GM21447 (cell line): ENCODE measurements around the gene DAGLA.
"Not testable (repeated sequence)": the region's sequence is repeated elsewhere in the genome, so short reads cannot be mapped to it uniquely, and the experiment has no call there.

ENCODE experiments used
- ATAC-seq: cut with Tn5 transposase; IDR thresholded peaks from one replicate; pipeline ENCODE4 v1.9.1; 2021; ENCODE audit not compliant: unreplicated experiment

The DAGLA gene, protein sequence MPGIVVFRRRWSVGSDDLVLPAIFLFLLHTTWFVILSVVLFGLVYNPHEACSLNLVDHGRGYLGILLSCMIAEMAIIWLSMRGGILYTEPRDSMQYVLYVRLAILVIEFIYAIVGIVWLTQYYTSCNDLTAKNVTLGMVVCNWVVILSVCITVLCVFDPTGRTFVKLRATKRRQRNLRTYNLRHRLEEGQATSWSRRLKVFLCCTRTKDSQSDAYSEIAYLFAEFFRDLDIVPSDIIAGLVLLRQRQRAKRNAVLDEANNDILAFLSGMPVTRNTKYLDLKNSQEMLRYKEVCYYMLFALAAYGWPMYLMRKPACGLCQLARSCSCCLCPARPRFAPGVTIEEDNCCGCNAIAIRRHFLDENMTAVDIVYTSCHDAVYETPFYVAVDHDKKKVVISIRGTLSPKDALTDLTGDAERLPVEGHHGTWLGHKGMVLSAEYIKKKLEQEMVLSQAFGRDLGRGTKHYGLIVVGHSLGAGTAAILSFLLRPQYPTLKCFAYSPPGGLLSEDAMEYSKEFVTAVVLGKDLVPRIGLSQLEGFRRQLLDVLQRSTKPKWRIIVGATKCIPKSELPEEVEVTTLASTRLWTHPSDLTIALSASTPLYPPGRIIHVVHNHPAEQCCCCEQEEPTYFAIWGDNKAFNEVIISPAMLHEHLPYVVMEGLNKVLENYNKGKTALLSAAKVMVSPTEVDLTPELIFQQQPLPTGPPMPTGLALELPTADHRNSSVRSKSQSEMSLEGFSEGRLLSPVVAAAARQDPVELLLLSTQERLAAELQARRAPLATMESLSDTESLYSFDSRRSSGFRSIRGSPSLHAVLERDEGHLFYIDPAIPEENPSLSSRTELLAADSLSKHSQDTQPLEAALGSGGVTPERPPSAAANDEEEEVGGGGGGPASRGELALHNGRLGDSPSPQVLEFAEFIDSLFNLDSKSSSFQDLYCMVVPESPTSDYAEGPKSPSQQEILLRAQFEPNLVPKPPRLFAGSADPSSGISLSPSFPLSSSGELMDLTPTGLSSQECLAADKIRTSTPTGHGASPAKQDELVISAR

DNA sequence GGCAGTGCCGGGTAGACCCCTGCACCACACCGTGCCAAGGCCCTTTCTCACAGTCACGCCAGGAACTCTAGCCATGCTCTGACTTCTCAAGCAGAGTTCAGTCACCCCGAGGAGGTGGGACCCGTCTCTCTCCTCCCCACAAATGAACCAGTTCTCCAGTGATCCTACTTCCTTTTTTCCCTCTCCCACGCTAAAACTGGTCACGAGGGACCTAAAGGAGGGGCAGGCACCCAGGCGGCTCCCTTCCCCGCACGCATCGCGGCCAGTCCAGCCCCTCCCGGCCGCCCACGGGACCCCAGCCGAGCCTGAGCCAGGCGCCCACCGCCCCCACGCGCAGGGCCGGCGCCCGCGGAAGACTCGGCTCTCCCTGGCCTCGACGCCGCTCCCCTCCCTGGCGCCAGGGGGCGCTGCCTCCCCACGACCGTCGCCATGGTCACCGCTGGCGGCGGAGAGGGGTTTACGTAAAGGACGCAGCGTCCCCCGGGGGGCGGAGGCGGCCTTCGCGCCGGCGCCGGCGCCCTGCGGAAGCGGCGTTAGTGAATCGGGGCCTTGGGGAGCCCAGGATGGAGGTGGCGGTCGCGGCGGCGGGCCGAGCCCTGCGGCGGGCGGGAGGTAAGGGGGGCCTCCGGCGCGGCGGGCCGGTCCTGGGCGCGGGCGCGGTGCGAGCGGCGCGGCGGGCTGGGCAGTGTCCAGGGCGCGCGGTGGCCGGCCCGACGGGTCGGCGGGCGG, at the start of gene DAGLA:
Gene DAGLA, plus strand, starts transcription at position 499 of the 729 bp plus-strand sequence. CDS start 39,765 bp downstream, outside the sequence.
- no peak for ATAC-seq

DNA sequence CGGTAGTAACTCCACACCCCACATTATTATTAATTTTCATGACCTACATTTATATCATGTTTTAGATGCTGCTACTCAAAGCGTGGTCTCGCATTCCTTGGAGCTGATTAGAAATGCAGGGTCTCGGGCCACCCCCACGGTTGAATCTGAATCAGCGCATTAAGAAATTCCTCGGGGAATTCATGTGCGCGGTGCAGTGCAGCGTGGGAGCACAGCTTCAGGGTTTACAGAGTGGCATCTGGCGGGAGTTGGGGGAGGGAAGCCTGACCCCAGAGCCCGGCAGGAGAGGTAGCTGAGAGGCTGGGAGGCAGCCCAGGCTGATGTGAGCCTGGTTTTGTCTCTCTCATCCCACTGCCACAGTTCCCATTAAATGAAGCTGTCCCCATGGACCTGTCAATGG, 48.1 kb upstream of the DAGLA start:
- no peak for ATAC-seq

DNA sequence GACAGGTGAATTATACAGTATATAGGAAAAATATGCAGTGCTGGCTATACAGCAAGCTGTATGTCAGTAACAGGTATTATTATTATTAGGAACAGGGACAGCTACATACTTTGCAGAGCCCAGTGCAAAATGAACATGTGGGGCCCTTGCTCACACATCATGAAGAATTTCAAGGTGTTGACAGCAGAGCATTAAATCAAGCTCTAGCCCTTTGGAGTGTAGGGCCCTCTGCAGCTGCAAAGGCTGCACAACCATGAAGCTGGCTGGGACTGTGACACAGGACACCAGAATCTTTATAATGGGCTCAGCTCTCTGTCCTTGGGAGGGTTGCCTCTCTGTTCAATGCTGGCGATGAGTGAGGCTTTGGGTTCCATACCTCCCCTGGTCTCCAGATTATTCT, 44.9 kb upstream of the DAGLA start:
- ATAC-seq = no peak

DNA sequence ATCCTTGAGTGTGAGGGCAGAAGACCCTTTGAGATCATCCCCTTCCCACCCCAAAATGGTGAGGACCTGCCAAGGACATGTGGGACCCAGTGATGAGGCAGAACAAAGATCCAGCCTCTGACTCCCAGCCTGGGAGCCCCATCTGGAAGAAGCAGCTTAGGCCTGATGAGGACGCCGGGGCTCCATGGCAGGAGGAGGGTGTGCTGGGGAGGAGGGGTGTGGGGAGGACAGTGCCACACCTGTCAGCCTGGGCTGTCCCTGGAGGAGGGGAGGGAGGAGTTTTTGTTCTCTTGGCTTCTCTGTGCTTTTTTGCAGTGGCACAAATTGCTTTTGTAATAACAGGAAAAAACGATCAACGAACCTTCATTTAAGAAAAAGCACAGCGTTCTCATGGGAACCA, 44.4 kb upstream of the DAGLA start:
- ATAC-seq = no peak

DNA sequence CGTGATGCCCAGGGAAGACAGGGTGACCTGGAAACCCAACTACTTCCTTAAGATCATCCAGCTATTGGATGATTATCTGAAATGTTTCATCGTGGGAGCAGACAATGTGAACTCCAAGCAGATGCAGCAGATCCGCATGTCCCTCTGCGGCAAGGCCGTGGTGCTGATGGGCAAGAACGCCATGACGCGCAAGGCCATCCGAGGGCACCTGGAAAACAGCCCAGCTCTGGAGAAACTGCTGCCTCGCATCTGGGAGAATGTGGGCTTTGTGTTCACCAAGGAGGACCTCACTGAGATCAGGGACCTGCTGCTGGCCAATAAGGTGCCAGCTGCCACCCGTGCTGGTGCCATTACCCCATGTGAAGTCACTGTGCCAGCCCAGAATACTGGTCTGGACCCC, 43.5 kb upstream of the DAGLA start:
- ATAC-seq = no peak

DNA sequence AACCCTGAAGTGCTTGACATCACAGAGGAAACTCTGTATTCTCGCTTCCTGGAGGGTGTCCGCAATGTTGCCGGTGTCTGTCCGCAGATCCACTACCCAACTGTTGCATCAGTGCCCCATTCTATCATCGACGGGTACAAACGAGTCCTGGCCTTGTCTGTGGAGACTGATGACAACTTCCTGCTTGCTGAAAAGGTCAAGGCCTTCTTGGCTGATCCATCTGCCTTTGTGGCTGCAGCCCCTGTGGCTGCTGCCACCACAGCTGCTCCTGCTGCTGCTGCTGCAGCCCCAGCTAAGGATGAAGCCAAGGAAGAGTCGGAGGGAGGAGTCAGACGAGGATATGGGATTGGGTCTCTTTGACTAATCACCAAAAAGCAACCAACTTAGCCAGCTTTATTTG, 42.9 kb upstream of the DAGLA start:
- ATAC-seq = no peak

DNA sequence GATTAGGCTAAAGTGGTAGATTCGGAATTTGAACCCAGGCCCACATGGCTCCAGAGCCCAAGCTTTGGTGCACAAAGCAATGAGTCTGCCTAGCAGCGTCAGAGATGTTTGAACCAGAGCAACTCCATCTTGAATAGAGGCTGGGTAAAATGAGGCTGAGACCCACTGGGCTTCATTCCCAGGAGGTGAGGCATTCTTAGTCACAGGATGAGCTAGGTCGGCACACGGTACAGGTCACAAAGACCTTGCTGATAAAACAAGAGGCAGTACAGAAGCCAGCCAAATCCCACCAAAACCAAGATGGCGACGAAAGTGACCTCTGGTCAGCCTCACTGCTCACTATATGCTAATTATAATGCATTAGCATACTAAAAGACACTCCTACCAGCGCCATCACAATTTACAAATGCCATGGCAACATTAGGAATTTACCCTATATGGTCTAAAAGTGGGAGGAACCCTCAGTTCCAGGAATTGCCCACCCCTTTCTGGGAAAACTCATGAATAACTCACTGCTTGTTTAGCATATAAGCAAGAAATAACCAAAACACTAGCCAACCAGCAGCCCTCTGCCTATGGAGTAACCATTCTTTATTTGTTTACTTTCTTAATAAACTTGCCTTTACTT, 40.3 kb upstream of the DAGLA start:
- no peak for ATAC-seq

DNA sequence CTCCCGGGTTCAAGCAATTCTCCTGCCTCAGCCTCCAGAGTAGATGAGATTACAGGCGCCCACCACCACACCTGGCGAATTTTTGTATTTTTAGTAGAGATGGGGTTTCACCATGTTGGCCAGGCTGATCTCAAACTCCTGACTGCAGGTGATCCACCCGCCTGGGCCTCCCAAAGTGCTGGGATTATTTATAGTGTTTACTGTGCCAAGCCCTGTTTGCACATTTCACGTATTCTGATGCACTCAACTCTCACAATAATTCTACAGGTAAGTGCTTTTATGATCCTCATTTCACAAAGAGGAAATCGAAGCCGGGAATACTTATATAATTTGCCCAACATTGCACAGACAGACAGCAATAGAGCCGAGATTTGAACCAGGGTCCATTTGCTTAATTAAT, 38.0 kb upstream of the DAGLA start:
- no peak for ATAC-seq

DNA sequence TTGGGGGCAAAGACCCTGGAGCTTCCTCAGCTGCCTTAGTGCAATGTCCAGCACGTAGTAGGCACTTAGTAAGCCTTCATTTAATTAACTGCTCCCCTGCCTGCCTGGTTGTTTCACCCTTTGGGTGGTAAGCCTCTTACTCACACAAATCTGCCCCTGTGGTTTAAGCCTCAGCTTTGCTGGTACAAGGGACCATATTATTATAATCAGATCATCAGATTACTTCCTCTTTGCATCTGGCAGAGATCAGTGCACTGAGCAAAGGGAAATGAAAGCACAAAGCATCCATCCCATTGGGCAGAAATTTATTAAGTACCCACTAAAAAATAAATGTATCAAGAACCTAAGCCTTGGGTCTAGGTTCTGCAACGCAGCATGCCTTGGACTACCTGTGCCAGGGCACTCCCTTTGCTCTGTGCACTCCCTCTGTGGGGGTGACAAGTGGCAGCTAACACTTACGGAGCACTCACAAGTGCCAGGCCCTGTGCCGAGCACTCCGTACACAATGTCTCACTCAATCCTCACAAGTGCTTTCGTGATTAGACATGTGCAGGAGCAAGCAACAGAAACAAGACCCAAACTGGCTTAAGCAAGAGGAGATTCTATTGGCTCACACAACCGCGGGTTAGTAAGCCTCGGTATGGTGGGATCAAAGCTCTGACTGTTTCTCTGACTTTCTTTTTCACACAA, 34.9 kb upstream of the DAGLA start:
- no peak for ATAC-seq

DNA sequence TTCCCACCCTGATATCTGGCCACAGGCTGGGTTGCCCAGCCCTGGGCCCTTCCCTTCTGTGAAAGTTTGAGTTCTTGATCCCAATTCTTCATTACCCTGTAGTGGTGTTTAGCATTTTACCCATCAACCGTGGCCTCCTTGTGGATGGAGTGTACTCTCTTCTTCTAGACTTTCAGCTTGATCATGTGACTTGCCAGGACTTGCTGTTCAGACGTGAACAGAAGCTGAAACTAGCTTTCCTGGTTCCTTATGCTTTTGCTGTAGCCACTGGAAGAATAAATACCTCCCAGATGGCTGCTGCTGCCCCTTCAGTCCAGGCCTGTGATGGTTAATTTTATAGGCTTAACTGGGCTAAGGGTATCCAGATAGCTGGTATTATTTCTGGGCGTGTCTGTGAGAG, 32.7 kb upstream of the DAGLA start:
- no peak for ATAC-seq

DNA sequence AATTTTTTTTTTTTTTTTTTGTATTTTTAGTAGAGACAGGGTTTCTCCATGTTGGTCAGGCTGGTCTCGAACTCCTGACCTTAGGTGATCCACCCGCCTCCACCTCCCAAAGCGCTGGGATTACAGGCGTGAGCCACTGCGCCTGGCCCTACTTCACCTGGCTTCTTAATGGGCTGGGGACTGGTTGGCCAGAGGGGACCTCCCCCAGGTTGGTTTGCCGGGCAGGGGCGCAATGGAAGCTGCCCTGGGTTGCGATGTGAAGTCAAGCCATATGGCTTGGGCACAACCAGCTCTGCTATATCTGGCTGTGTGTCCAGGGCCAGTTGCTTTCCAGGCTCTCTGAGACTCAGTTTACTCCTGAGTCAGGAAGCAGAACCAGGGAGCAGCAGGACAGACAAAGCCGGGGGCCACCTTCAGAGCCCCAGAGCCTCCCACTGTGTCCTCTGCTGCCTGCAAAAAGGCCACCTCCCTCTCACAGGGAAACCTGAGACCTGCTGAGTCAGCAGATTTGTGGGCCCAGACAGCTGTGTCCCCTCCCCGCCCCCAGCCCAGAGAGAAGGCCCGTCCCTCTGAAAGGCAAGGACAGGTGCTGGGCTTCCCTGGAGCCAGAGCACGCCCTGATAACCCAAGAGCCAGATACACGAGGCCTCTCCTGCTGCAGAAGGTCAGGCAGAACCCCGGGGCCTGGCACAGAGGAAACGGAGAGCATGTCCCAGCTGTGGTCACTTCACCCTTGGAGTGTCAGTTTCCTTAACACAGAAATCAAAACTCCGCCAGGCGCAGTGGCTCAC, 29.2 kb upstream of the DAGLA start:
- no peak for ATAC-seq

DNA sequence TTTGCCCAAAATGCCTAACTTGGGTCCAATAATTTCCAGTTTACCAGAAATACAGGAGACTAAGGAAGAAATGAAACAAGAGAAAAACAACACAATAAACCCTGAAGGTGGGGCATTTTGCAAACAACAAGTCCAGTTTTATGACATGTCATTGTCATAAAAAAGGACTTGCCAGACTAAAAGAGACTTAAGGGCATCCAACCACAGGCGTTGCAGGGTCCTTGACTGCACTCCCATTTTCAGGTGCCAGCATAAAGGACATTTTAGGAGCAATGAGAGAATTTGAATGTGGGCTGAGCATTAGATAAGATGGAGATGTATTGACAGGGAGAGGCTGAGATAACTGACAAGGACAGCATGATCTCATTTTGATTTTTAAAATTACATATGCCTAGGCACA, 28.1 kb upstream of the DAGLA start:
- no peak for ATAC-seq

DNA sequence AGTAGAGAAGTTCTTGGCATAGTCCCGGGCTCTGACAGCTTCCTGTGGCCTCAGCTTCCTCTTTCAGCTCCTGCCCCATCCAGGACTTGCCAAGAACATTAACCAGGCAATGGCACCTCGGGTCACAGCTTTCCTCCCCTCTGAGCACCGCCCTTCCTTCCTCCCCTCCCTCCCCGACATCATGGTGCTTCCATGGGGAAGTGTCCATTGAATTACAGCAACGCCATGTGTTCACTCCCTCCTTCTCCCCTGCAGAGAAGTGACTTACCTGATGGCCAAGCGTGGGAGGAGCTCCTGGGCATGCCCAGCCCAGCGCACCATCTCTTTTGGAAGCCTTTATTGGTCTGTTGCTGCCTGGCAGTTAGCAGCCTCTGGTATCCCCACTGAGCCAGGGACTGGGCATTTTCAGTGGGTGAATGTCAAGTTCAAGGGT, 25.8 kb upstream of the DAGLA start:
- no peak for ATAC-seq

DNA sequence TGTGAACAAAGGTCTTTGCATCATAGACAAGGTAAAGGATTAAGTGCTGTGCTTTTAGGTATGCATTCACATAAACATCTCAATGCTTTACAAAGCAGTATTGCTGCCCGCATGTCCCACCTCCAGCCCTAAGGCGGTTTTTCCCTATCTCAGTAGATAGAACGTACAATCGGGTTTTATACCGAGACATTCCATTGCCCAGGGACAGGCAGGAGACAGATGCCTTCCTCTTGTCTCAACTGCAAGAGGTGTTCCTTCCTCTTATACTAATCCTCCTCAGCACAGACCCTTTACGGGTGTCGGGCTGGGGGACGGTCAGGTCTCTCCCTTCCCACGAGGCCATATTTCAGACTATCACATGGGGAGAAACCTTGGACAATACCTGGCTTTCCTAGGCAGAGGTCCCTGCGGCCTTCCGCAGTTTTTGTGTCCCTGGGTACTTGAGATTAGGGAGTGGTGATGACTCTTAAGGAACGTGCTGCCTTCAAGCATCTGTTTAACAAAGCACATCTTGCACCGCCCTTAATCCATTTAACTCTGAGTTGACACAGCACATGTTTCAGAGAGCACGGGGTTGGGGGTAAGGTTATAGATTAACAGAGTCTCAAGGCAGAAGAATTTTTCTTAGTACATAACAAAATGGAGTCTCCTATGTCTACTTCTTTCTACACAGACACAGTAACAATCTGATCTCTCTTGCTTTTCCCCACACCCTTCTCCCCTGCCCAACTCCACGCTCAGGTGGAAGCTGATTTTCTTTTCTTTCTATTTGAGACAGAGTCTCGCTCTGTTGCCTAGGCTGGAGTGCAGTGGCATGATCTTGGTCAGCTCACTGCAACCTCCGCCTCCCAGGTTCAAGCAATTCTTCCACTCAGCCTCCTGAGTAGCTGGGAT, 24.7 kb upstream of the DAGLA start:
- not testable (repeated sequence) for ATAC-seq

DNA sequence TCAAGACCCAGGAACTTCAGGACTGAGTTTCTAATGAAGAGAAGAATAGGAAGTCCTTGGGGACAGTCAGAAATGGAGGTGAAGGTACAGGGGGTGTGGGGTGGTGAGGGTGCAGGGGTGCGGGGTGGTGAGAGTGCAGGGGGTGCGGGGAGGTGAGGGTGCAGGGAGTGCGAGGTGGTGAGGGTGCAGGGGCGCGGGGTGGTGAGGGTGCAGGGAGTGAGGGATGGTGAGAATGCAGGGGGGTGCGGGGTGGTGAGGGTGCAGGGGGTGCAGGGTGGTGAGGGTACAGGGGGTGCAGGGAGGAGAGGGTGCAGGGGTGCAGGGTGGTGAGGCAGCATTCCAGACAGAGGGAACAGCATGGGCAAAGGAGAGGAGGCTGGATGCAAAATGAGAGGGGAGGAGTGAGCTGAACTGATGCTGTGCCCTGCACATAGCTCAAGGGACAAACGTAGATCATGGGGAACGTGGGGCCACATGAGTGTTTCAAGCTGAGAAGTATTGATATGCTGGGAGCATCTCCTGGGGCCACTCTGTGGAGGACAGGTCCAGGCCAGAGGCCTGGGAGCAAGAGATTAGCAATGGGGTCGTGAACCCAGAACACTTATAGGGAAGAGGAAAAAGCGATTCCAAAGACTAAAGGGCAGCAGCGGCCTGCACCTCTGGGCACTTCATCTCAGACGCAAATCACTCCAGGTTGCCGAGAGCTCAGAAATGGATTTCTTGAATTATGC, 23.7 kb upstream of the DAGLA start:
- ATAC-seq = no peak

DNA sequence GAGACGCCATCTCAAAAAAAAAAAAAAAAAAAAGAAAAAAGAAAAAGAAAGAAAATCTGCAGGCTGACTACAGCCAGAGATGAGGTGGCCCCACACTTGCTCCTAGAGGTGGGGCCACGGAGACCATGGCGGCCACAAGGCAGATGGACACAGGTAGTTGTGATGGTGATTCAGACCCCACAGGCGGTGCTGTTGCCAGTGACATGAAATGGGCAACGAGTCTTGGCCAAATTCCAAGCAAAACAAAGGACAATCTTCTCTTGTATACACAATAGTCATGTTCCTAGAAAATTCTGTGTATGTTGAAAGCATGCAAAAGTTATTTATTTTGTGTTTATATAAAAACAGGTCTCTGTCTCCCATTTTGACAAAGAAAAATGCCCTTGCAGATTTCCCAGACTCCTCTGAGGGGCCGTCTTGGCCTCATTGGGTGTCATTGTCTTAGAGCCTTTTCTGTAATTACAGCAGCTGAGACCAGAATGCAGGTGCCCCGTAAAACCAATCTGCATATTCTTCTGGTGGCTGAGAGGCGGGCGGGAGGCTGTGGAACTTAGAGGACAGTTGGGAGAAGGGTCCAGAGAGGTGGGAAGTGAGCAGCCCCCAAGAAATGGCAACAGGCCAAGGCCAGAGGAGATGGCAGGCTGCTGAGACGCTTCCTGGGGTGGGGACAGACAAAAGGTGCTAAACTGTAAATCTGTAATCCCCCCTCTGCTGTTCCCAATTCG, 22.5 kb upstream of the DAGLA start:
- ATAC-seq = no peak
